SU-DHL-6 (cell line): ENCODE data around the gene KLHL29.

Source experiments
- EZH2phosphoT487 ChIP-seq: fragments of 200-600 bp; sonication (generic), shearing (Covaris generic); conservative IDR thresholded peaks from 2 replicates; pipeline ENCODE4 v1.6.1; 2018; ENCODE audit warnings: mild to moderate bottlenecking, antibody characterized with exemption, low read length, moderate library complexity, mixed read lengths
- TF ChIP-seq, protein P1 (sequence below): fragments of 200-600 bp; sonication (generic); IDR thresholded peaks from one replicate; pipeline ENCODE4 v1.5.1; 2017; ENCODE audit warnings: antibody characterized with exemption, mild to moderate bottlenecking, low read length, moderate library complexity; ENCODE audit not compliant: insufficient read depth, poor library complexity, severe bottlenecking

DNA sequence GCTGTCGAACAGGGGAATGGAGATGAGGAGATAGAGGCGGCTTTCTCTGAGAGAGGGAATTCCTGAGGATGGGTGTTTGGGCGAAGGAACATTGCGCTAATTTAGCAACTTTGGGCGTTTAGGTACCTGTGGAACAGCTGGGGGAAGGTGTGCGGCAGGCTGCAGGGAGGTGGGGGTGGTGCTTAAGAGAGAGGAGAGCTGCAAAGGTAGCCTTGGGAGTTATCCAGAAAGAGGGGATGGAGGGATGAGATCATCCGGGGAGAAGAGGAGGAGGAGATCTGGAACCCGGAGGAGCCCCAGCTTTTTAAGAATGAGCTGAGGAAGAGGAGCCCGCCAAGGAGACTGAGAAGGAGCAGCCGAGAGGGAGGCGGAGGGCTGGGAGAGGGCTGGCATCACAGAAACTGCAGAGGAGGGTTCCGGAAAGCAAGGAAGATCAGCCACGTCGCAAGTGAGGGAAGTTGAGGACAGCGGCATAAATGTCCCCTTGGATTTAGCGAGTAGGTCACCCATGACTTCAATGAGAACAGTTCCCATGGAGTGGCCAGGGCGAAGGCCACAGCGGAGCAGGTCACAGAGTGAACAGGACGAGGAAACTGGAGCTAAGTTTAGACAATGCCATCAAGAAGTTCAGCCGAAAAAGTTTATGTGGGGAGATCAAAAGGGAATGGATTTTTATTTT is 174.7 kb downstream of the KLHL29 start:
- TF ChIP-seq, protein P1, sequence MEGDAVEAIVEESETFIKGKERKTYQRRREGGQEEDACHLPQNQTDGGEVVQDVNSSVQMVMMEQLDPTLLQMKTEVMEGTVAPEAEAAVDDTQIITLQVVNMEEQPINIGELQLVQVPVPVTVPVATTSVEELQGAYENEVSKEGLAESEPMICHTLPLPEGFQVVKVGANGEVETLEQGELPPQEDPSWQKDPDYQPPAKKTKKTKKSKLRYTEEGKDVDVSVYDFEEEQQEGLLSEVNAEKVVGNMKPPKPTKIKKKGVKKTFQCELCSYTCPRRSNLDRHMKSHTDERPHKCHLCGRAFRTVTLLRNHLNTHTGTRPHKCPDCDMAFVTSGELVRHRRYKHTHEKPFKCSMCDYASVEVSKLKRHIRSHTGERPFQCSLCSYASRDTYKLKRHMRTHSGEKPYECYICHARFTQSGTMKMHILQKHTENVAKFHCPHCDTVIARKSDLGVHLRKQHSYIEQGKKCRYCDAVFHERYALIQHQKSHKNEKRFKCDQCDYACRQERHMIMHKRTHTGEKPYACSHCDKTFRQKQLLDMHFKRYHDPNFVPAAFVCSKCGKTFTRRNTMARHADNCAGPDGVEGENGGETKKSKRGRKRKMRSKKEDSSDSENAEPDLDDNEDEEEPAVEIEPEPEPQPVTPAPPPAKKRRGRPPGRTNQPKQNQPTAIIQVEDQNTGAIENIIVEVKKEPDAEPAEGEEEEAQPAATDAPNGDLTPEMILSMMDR: no peak
- TF ChIP-seq EZH2phosphoT487: no peak
